GM18873 (cell line): ENCODE data around the gene ACOT2.

Experiments used
- ATAC-seq: cut with Tn5 transposase; IDR thresholded peaks from one replicate; pipeline ENCODE4 v1.9.1; 2021; ENCODE audit warnings: mild to moderate bottlenecking, moderate library complexity, moderate number of reproducible peaks; ENCODE audit not compliant: unreplicated experiment, low FRiP score

ACOT2 gene

DNA sequence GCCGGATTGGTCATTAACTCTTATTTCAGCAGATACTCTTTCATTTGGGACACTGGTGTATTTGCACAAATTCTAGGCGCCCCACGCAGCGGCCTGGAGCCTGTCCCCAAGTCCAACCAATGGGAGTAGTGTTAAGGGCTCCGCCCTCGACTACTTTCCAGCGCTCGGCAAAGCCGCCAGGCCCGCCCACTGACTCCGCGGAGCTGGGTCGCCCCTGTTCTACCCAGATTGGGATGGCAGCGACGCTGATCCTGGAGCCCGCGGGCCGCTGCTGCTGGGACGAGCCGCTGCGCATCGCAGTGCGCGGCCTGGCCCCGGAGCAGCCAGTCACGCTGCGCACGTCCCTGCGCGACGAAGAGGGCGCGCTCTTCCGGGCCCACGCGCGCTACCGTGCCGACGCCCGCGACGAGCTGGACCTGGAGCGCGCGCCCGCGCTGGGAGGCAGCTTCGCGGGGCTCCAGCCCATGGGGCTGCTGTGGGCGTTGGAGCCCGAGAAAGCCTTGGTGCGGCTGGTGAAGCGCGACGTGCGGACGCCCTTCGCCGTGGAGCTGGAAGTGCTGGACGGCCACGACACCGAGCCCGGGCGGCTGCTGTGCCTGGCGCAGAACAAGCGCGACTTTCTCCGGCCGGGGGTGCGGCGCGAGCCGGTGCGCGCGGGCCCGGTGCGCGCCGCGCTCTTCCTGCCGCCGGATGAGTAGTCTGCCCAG, 43.5 kb downstream of the ACOT2 start, which contains the start of gene ACOT6:
ACOT6 (plus strand) TSS at position 179 of the 707 bp plus-strand sequence; CDS start at position 234, 55 bp downstream.
- ATAC-seq: peak; percentile 46

DNA sequence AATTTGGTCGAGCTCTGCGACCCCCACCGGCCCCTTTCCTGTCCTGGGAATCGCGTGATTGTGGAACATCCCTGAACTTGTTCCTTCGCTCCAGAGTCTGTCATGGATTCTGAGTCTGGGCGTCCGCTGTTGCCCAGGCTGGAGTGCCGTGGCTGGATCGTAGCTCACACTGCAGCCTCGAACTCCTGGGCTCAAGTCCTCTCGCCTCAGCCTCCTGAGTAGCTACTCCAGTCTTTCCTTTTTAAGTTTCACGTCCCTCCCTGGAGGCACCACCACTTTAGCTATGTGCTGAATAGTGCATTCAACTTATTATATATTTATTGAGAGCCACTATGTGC, 44.0 kb downstream of the ACOT2 start:
- no peak for ATAC-seq

DNA sequence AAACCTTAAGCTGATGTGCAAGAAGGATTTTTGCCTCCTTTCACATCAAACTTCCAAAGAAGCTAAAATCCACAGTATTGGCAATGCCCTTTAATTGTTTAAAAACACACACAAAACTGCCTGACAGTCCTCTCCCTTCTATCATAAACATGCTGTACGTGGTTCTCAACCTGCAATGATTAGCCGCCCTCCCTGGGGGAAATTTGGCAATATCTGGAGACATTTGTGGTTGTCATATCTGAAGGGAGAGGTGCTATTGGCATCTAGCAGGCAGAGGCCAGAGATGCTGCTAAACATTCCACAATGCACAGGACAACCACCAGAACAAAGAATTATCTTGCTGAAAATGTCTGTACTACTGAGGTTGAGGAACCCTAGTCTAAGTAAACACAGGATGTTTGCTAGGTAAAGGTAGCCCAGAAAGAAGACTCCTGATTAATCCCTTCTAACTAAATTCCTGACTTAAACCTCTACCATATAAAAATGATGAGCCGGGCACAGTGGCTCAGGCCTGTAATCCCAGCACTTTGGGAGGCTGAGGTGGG, 44.5 kb downstream of the ACOT2 start:
- no peak for ATAC-seq

DNA sequence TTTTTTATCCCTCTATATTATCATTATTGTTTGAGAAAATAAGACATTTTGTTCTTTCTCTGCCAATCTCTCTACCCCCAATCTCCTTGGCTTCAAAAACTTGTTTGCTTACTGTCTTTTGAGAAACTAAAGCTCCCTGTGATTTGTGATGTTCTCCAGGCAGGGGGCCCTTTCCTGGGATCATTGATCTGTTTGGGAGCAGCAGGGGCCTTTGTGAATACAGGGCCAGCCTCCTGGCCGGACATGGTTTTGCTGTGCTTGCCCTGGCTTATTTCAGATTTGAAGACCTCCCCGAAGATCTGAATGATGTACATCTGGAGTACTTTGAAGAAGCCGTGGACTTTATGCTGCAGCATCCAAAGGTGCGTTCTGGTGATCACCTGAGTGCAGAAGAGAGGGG, 47.8 kb downstream of the ACOT2 start:
- ATAC-seq: no peak

DNA sequence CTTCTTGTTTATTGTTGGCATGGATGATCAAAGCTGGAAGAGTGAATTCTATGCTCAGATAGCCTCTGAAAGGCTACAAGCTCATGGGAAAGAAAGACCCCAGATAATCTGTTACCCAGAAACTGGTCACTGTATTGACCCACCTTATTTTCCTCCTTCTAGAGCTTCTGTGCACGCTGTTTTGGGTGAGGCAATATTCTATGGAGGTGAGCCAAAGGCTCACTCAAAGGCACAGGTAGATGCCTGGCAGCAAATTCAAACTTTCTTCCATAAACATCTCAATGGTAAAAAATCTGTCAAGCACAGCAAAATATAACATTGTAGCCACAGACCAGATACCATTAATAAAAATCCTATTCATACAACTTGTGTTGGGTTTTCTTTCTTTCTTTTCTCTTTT, 50.5 kb downstream of the ACOT2 start:
- ATAC-seq: no peak

DNA sequence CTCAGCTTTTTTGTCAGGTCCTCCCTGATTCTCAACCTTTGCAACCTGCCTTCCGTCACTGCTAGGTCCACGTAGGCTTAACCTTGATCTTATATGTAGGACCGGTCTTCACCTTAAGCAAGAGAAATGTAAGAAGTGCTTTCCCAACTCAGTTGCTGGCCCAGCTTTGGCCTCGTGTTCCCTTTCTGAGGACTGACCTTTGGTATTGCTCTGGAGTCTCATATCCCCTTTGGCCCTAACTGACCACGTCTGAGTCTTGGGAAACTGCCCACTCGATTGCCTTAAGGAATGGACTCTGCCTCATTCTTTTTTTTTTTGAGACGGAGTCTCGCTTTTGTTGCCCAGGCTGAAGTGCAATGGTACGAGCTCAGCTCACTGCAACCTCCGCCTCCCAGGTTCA, 51.3 kb downstream of the ACOT2 start:
- ATAC-seq: no peak

DNA sequence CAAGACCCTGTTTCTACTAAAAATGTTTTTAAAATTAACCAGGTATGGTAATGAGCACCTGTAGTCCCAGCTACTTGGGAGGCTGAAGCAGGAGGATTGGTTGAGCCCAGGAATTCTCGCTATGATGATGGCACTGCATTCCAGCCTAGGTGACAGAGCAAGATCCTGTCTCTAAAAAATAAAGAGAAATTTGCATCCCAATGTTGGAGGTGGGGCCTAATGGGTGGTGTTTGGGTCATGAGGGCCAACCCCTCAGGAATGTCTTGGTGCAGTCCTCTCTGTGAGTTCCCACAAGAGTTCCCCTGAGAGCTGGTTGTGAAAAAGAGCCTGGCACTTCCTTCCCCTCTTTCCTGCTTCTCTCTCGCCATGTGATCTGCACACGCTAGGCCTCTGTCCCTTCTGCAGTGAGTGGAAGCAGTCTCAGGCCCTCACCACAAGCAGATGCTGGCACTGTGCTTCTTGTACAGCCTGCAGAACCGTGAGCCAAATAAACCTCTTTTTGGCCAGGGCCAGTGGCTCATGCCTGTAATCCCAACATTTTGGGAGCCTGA, 54.6 kb downstream of the ACOT2 start:
- ATAC-seq: no peak
